NCI-H2107 treated with DMSO at 0.1 percent for 48 hours (cell line): ENCODE measurements around the gene PKN1.
"Not testable (repeated sequence)": the region's sequence is repeated elsewhere in the genome, so short reads cannot be mapped to it uniquely, and the experiment has no call there.

Experiments
- DNase-seq: peaks from one replicate; lab custom pipeline; 2025; ENCODE audit not compliant: unreplicated experiment; lab: John Stamatoyannopoulos, UW

The PKN1 gene

GRCh38 chr19:14428882-14429416 lies 4.2 kb upstream of the PKN1 start:
- no peak for DNase-seq

GRCh38 chr19:14430712-14431111 lies 2.4 kb upstream of the PKN1 start:
- no peak for DNase-seq

GRCh38 chr19:14433554-14434501 lies 722 bp downstream of the PKN1 start:
- DNase-seq: peak; percentile 62

- DNase-seq: no peak
Measured at GRCh38 chr19:14434543-14435319, 1.6 kb downstream of the PKN1 start.

DNA sequence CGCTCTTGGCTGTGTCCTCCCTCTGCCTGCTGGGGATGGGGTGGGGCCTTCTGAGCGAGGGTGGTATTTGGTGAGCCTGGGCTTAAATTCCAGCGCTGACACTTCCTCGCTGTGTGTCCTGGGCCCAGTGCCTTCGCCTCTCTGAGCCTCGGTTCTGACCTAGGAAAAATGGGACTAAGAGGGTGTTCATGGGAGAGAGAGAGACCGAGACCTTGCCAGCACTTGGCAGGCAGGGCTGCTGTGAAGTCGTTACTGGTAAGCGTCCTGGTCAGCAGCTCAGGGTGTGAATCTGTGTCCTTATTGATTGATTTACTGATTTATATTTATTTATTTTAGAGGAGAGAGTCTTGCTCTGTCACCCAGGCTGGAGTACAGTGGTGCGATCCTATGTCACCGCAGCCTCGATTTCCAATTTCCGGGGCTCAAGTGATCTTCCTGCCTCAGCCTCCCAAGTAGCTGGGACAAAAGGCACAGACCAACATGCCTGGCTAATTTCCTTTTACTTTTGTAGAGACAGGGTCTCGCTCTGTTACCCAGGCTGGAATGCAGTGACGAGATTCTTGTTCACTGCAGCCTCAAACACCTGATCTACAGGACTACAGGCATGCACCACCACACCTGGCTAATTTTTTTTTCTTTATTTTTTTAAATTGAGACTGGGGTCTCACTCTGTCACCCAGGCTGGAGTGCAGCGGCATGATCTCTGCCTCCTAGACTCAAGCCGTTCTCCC lies 2.4 kb downstream of the PKN1 start:
- DNase-seq: no peak

GRCh38 chr19:14437578-14438140 lies 4.6 kb downstream of the PKN1 start:
- no peak for DNase-seq

DNA sequence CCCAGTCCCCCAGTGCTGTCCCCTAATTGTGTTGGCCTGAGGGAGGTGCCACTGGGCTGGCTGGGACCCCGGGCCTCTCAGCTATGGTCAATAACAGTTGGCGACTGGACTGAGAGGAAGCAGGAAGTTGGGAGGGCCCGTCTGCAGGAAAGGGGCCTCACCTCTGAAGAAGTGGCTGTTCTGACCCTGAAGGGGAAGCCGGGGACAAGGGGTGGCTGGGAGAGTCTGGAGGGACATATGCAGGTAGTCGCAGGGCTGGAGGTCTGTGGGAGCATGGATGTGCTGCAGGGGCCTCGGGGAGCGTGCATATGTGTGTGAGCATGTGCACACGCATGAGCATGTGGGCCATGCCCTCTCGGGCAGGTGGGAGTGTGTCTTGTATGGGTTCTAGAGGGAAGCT lies 5.9 kb downstream of the PKN1 start:
- DNase-seq: no peak

DNA sequence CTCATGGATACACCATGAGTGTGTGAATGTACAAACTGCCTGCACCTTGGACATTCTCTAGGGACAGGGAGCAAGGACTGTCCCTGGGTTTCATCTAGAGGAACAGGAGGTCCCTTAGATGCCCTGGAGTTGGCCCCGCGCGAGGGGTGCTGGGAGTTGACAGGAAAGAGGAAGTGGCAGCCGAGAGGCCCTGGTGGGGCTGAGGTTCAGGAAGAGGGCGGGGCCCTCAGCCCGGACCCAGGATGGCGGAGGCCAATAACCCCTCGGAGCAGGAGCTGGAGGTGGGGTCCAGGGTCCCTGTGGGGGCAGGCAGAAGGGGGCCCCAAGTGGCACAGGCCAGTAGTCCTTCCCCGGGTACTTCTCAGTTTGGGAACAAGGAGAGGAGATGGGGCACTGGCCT lies 6.9 kb downstream of the PKN1 start:
- DNase-seq: no peak

DNA sequence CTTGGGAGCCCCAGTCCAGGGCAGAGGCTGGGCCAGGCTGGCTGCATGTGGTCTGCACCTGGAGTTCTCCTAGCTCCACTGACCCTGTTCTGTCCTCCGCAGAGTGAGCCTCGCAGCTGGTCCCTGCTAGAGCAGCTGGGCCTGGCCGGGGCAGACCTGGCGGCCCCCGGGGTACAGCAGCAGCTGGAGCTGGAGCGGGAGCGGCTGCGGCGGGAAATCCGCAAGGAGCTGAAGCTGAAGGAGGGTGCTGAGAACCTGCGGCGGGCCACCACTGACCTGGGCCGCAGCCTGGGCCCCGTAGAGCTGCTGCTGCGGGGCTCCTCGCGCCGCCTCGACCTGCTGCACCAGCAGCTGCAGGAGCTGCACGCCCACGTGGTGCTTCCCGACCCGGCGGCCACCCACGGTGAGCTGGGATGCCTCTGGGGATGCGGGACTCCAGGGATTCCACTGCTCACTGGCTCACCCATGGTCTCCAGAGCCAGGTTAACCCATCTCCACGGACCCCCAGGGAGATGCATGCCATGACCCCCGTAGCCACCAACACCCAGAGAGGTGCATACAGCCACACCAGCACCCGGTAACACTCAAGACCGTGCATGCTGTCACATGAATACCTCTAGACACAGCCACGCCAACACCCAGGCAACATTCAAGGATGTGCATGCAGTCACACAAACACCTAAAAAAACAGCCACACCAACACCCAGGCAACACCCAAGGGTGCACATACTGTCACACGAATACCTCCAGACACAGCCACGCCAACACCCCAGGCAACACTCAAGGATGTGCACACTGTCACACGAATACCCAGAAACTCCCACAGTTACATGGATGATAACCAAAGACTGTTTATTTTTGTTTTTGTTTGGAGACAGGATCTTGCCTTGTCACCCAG lies 8.2 kb downstream of the PKN1 start:
- no peak for DNase-seq

- no peak for DNase-seq
Measured at GRCh38 chr19:14442891-14443631, 10.0 kb downstream of the PKN1 start.

GRCh38 chr19:14443632-14444216 lies 10.6 kb downstream of the PKN1 start:
- DNase-seq: no peak

GRCh38 chr19:14446336-14447036 lies 13.4 kb downstream of the PKN1 start:
- DNase-seq: no peak

DNA sequence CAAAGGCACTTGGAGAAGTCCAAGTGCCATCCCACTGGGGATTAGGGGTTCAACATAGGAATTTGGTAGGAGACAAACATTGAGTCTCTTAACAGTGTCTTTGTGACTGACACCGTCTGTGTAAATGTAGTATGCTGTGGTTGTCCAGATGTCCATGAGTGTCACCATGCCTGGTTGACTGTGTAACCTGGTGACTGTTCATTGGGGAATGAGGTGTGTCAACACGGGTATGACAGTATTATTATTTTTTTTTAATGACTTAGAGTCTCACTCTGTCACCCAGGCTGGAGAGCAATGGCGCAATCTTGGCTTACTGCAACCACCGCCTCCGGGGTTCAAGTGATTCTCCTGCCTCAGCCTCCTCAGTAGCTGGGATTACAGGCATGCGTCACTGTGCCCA lies 16.2 kb downstream of the PKN1 start:
- DNase-seq: no peak

DNA sequence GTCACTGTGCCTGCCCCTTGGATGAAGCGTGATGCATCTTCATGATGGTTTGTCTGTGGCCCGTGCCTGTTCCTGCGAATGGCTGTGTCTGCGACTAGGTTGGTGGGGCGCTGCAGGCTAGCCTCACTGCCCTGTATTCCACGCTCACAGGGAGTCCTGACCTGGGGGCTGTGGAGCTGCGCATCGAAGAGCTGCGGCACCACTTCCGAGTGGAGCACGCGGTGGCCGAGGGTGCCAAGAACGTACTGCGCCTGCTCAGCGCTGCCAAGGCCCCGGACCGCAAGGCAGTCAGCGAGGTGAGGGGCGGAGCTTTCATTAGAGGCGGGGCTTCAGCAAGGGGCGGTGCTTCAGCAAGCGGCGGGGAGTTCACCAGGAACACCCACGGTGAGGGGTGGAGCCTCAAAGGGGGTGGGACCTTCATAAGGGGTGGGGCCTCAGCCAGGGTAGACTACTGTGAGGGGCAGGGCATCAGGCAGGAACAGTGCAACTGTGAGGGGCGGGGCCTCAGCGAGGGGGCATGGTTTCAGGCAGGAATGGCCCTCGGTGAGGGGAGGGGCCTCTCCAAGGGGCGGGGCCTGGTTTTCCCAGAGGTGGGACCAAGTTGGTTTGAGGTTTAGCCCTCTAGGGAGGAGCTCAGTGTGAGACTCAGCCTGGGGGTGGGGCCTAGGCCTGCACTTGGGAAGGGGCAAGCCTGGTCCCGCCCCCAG lies 17.2 kb downstream of the PKN1 start:
- no peak for DNase-seq

DNA sequence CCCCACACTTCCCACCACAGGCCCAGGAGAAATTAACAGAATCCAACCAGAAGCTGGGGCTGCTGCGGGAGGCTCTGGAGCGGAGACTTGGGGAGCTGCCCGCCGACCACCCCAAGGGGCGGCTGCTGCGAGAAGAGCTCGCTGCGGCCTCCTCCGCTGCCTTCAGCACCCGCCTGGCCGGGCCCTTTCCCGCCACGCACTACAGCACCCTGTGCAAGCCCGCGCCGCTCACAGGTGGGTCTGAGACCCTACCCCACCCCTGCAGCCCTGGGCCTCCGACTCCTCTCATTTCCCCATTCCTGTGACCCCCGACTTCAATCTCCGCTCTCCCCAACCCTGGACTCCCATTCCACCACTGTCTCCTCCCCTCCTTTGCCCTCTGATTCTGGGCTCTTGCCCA lies 17.8 kb downstream of the PKN1 start:
- no peak for DNase-seq

GRCh38 chr19:14452303-14452702 lies 19.2 kb downstream of the PKN1 start:
- DNase-seq: not testable (repeated sequence)

- DNase-seq: no peak
Measured at GRCh38 chr19:14459703-14460102, 26.6 kb downstream of the PKN1 start.

DNA sequence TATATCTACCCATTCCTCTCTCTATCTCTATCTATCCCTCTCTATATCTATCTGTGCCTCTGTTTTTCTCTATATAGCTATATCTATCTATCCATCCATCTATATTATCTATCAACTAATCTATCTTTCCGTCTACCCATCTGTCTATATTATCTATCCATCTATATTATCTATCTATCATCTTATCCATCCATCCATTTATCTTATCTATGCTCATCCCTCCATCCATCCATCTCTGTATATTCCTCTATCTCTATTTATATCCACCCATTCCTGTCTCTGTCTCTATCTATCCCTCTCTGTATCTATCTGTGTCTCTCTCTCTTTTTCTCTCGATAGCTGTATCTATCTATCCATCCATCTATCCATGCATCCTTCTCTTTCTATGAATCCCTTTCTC lies 27.8 kb downstream of the PKN1 start:
- no peak for DNase-seq
